Tibial nerve (tissue), 4 donors: ENCODE data around the gene PACSIN3. TPM values are rescaled to one million over a fixed set of nuclear protein-coding genes. Genes with fewer than 3 reads are reported as not detected.
A peak's percentile ranks its signal among the peaks of the same experiment; 100 is the strongest.

Experiments used
- DNase-seq, 2 donors: peaks; one replicate each; pipeline ENCODE4 v3.0.0-alpha.2; 2019; ENCODE audit warnings: low spot score in 2 of 2
- H3K27ac ChIP-seq, 4 donors: fragments of 200-600 bp; sonication (generic) in 3 of 4; one replicate each; pipeline ENCODE4 v1.5.1; 2017 to 2019; ENCODE audit warnings: mild to moderate bottlenecking in 1 of 4
- H3K27me3 ChIP-seq, 2 donors: fragments of 200-600 bp; sonication (generic) in 1 of 2; one replicate each; pipeline versions ENCODE4 v1.5.1 to v1.6.0; 2017 to 2019
- H3K36me3 ChIP-seq, 3 donors: fragments of 200-600 bp; sonication (generic); one replicate each; pipeline ENCODE4 v1.5.1; 2018 to 2019
- H3K4me1 ChIP-seq, 4 donors: fragments of 200-600 bp; sonication (generic) in 3 of 4; one replicate each; pipeline ENCODE4 v1.5.1; 2017 to 2019
- H3K4me3 ChIP-seq, 4 donors: fragments of 200-600 bp; sonication (generic) in 3 of 4; one replicate each; pipeline ENCODE4 v1.5.1; 2017 to 2019; ENCODE audit warnings: mild to moderate bottlenecking in 1 of 4, moderate library complexity in 1 of 4
- H3K9me3 ChIP-seq, 4 donors: fragments of 200-600 bp; sonication (generic) in 3 of 4; one replicate each; pipeline ENCODE4 v1.5.1; 2017 to 2019
- EP300 ChIP-seq, 2 donors: sonication (generic); formaldehyde crosslinking; IDR thresholded peaks; one replicate each; pipeline ENCODE4 v1.6.1; 2017; ENCODE audit warnings: antibody characterized with exemption in 2 of 2, mild to moderate bottlenecking in 1 of 2
- POLR2A ChIP-seq, 2 donors: fragments of 450-650 bp; IDR thresholded peaks; one replicate each; pipeline ENCODE4 v1.6.1; 2017; ENCODE audit warnings: antibody characterized with exemption in 2 of 2, mild to moderate bottlenecking in 2 of 2, moderate library complexity in 2 of 2
- WGBS, 2 donors: methylation state at CpG; one replicate each; pipeline ENCODE4 v1.1.5; 2018; 5-methylcytosine and 5-hydroxymethylcytosine counted together
- total RNA-seq, 4 donors: library from RNA; depleted of rRNA; stranded (reverse); fragments of >200 nt; gene quantifications; one replicate each; pipeline ENCODE4 v1.1.0, GENCODE V29; 2016
- TF ChIP-seq, protein P1 (sequence below), 5 experiments: fragments of 200-600 bp in 3 of 5; fragments of 450-650 bp in 2 of 5; sonication (generic) in 3 of 5; IDR thresholded peaks; one replicate each; pipeline ENCODE4 v1.5.1; 2016 to 2019; ENCODE audit warnings: antibody characterized with exemption in 5 of 5, mild to moderate bottlenecking in 3 of 5, moderate library complexity in 2 of 5

PACSIN3 gene
- total RNA-seq, 4 donors from 2014 or later: 44.8 to 69.0 (median 61.6) TPM

DNA sequence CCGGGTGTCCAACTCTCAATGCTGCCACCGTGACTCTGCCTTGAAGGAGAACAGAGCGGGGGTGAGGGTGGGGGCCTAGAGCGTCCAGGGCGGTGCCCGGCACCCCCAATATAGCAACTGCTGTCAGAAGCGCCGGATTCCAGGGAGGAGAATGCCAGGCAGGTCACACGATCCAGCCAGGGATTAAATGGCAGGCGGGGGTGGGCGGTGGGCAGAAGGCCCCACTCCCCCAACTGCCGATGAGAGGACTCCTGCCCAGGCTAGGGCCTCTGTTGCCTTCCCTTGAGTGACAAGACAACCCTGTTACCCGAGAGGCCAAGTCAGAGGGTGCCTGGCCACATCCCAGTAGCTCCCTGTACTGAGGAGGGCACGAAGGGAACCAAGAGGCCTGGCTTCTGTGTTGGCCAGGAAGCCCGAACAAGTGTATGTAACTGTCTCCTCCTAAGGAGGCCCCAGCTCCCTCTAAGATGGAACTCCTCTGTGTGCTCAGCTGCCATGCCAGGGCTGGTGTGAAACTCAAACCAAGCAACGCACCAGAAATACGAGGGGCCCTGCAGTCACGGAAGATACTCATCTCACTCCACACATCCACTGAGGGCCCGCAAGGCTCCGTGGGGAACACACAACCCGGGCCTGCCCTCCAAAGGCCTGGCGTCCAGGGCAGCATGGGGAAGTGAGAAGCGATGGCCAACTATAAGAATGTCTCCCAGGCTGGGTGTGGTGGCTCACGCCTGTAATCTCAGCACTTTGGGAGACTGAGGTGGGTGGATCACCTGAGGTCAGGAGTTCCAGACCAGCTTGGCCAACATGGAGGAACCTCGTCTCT lies 3.0 kb downstream of the PACSIN3 start:
- no peaks in the 10 kb centered on the region for H3K9me3 ChIP-seq
- TF ChIP-seq EP300 (IDR thresholded peaks at IDR 0.05) (no peak), POLR2A (IDR thresholded peaks at IDR 0.05) (no peak)
- TF ChIP-seq, protein P1, sequence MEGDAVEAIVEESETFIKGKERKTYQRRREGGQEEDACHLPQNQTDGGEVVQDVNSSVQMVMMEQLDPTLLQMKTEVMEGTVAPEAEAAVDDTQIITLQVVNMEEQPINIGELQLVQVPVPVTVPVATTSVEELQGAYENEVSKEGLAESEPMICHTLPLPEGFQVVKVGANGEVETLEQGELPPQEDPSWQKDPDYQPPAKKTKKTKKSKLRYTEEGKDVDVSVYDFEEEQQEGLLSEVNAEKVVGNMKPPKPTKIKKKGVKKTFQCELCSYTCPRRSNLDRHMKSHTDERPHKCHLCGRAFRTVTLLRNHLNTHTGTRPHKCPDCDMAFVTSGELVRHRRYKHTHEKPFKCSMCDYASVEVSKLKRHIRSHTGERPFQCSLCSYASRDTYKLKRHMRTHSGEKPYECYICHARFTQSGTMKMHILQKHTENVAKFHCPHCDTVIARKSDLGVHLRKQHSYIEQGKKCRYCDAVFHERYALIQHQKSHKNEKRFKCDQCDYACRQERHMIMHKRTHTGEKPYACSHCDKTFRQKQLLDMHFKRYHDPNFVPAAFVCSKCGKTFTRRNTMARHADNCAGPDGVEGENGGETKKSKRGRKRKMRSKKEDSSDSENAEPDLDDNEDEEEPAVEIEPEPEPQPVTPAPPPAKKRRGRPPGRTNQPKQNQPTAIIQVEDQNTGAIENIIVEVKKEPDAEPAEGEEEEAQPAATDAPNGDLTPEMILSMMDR (IDR thresholded peaks at IDR 0.05): no peak
- no peaks in the 10 kb centered on the region for H3K27me3 ChIP-seq
- H3K36me3 ChIP-seq: peaks cover 0 to 40% (median 0%) of the 10 kb centered on the region in 3 donors
- H3K4me3 ChIP-seq: no peak overlapping the region
- WGBS, 2 donors: 68 to 75% methylated on average over 20 to 25 of the region's 25 CpGs
- peak overlapping the region in 3 of 4 donors; percentile 43 to 99 (median 93) for H3K27ac ChIP-seq
- DNase-seq: no peak
- H3K4me1 ChIP-seq: peaks cover 0 to 78% (median 32%) of the 10 kb centered on the region in 4 donors

DNA sequence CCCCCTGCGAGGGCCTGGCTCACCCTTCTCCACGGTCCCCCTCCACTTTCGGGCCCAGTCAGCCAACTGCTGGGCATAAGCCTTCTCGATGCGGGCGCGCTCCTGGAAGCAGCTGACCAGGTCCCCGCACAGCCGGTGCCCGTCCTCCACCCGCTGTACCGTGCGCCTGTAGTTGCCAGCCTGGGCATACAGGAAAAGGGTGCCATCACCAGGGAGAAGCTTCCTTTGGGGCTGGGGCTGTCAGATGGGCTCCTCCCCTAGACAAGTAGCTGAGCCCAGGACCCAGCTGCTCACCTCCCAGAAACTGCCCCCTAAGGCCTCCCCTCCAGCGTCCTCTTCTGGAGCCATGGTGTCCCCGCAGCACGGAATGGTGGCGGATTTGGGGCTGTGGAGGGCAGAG lies 3.9 kb downstream of the PACSIN3 start:
- H3K27ac ChIP-seq: peak overlapping the region in 2 of 4 donors; percentile 22 to 93
- WGBS, 2 donors: 94 to 95% methylated on average over 10 to 17 of the region's 17 CpGs

DNA sequence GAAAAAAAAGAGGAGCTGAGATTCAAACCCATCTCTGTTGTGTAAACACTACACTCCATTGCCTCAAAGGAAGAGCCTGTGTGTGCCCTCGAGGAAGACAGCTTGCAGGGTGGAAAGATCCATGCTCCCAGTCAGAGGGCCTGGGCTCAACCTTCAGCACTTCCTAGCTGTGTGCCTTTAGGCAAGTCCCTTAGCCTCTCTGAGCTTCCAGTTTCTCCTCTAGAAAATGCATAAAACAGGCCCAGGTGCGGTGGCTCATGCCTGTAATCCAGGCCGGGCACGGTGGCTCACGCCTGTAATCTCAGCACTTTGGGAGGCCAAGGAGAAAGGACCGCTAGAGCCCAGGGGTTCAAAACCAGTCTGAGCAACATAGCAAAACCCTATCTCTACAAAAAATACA lies 5.0 kb downstream of the PACSIN3 start:
- no peak for DNase-seq
- 88 to 89% methylated on average over 6 of the region's 6 CpGs for WGBS, 2 donors
- TF ChIP-seq EP300 (IDR thresholded peaks at IDR 0.05): no peak
- no peak for TF ChIP-seq POLR2A (IDR thresholded peaks at IDR 0.05)
- TF ChIP-seq, protein P1 (IDR thresholded peaks at IDR 0.05): no peak
- no peak overlapping the region for H3K27ac ChIP-seq
- no peaks in the 10 kb centered on the region for H3K9me3 ChIP-seq
- H3K36me3 ChIP-seq: peaks cover 0 to 40% (median 0%) of the 10 kb centered on the region in 3 donors
- H3K4me3 ChIP-seq: no peak overlapping the region
- H3K27me3 ChIP-seq: no peaks in the 10 kb centered on the region
- H3K4me1 ChIP-seq: peaks cover 0 to 68% (median 29%) of the 10 kb centered on the region in 4 donors

More for the DNA sequence above, 3.9 kb downstream of the PACSIN3 start:
- no peak overlapping the region for H3K4me3 ChIP-seq
- no peaks in the 10 kb centered on the region for H3K27me3 ChIP-seq
- no peaks in the 10 kb centered on the region for H3K9me3 ChIP-seq
- no peak for DNase-seq
- TF ChIP-seq POLR2A (IDR thresholded peaks at IDR 0.05) (no peak), EP300 (IDR thresholded peaks at IDR 0.05) (no peak)
- TF ChIP-seq, protein P1 (IDR thresholded peaks at IDR 0.05): no peak
- H3K36me3 ChIP-seq: peaks cover 0 to 40% (median 0%) of the 10 kb centered on the region in 3 donors
- H3K4me1 ChIP-seq: peaks cover 0 to 78% (median 37%) of the 10 kb centered on the region in 4 donors

DNA sequence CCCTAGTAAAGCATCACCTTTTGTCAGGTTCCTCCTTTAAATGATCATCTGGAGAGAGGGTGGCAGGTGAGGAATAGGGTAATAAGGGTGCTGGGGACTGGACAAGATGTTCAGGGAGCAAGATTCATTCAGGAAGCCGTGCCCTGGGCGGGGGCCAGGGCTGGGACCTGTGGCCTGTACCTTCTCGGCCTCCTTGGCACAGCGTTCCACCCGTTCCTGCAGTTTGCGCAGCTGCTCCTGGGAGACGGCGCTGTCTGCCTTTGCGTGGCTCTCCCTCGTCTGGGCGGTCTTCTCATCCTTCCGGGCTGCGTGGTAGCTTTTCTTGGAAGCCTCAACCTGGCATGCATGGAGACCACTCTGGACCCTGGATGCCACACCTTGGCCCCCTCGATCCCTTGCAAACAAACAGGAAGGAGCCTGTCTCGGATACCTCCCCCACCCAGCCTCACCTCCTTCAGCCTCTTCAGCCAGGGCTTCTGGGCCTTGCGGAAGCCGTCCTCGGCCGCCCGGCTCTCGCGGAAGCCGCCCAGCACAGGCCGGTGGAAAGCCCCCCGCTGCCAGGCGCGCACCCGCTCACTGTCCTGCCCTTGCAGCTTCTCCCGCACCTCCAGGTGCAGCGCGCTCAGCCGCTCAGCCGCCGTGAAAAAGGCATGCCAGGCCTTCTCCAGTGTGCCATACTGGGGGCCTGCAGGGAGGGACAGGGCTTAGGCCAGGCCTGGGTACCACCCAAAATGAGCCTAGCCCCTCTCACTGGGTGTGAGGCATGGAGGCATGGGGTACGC lies 6.0 kb downstream of the PACSIN3 start:
- H3K36me3 ChIP-seq: peaks cover 0 to 45% (median 0%) of the 10 kb centered on the region in 3 donors
- peak overlapping the region in 1 of 4 donors; percentile 98 for H3K27ac ChIP-seq
- no peak overlapping the region for H3K4me3 ChIP-seq
- H3K4me1 ChIP-seq: peaks cover 3 to 71% (median 33%) of the 10 kb centered on the region in 4 donors
- H3K27me3 ChIP-seq: no peaks in the 10 kb centered on the region
- no peaks in the 10 kb centered on the region for H3K9me3 ChIP-seq
- WGBS, 2 donors: 94 to 97% methylated on average over 35 of the region's 35 CpGs
- DNase-seq: no peak
- TF ChIP-seq EP300 (IDR thresholded peaks at IDR 0.05) (no peak), POLR2A (IDR thresholded peaks at IDR 0.05) (no peak)
- TF ChIP-seq, protein P1 (IDR thresholded peaks at IDR 0.05): no peak
